Progenitor cell of endocrine pancreas (in vitro differentiated cells): Measurements from ENCODE around the gene PCK1. TPM values are rescaled to one million over a fixed set of nuclear protein-coding genes. Genes with fewer than 3 reads are reported as not detected.

Experiments
- DNase-seq: peaks from one replicate; pipeline ENCODE4 v3.0.0; 2021; ENCODE audit warnings: low spot score; ENCODE audit not compliant: unreplicated experiment
- H3K27ac Mint-ChIP-seq: 2 replicates; pipeline ENCODE4 v1.8.0; 2021; ENCODE audit warnings: mild to moderate bottlenecking, moderate library complexity, mixed read lengths
- H3K27me3 Mint-ChIP-seq: 2 replicates; pipeline ENCODE4 v1.8.0; 2021; ENCODE audit warnings: mixed read lengths
- H3K36me3 Mint-ChIP-seq: 2 replicates; pipeline ENCODE4 v1.8.0; 2022; ENCODE audit warnings: mixed read lengths; ENCODE audit not compliant: insufficient read depth
- H3K4me1 Mint-ChIP-seq: 2 replicates; pipeline ENCODE4 v1.8.0; 2021; ENCODE audit warnings: low read depth, mixed read lengths
- H3K4me3 Mint-ChIP-seq: 2 replicates; pipeline ENCODE4 v1.8.0; 2021; ENCODE audit warnings: low read depth, mild to moderate bottlenecking, moderate library complexity, mixed read lengths
- H3K9me3 Mint-ChIP-seq: 2 replicates; pipeline ENCODE4 v1.8.0; 2021; ENCODE audit warnings: low read depth, mixed read lengths
- total RNA-seq: library from RNA; stranded (reverse); gene quantifications from 2 replicates; pipeline ENCODE4 v1.2.1, GENCODE V29; 2021
- TF ChIP-seq, protein P1 (sequence below): fragments of 200-600 bp; sonication (generic); IDR thresholded peaks from one replicate; pipeline ENCODE4 v1.5.0; 2021; ENCODE audit warnings: antibody characterized with exemption, mild to moderate bottlenecking; ENCODE audit not compliant: unreplicated experiment

The PCK1 gene
- total RNA-seq, 1 donor from 2014 or later = not detected

DNA sequence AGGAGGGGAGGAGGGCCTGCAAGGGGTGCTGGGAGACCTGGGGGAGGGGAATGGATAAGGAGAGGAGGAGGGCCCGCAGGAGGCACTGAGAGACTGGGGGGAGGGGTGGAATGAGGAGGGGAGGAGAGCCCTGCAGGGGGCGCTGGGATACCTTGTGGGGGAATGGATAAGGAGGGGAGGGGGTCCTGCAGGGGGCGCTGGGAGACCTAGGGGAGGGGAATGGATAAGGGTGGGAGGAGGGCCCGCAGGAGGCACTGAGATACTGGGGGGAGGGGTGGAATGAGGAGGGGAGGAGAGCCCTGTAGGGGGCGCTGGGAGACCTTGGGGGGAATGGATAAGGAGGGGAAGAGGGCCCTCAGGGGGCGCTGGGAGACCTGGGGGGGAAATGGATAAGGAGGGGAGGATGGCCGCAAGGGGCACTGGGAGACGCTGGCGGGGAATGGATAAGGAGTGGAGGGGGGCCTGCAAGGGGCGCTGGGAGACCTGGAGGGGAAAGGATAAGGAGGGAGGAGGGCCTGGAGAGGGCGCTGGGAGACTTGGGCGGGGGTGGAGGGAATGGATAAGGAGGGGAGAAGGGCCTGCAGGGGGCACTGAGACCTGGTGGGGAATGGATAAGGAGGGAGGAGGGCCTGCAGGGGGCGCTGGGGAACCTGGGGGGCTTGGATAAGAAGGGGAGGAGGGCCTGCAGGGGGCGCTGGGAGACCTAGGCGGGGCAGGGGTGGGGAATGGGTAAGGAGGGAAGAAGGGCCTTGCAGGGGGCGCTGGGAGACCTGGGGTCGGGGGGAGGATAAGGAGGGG is 34.6 kb upstream of the PCK1 start:
- H3K4me3 Mint-ChIP-seq = no peak overlapping the region
- H3K9me3 Mint-ChIP-seq = no peaks in the 10 kb centered on the region
- DNase-seq = no peak
- peaks cover 6% of the 10 kb centered on the region for H3K4me1 Mint-ChIP-seq
- peaks cover 23% of the 10 kb centered on the region for H3K27me3 Mint-ChIP-seq
- TF ChIP-seq, protein P1, sequence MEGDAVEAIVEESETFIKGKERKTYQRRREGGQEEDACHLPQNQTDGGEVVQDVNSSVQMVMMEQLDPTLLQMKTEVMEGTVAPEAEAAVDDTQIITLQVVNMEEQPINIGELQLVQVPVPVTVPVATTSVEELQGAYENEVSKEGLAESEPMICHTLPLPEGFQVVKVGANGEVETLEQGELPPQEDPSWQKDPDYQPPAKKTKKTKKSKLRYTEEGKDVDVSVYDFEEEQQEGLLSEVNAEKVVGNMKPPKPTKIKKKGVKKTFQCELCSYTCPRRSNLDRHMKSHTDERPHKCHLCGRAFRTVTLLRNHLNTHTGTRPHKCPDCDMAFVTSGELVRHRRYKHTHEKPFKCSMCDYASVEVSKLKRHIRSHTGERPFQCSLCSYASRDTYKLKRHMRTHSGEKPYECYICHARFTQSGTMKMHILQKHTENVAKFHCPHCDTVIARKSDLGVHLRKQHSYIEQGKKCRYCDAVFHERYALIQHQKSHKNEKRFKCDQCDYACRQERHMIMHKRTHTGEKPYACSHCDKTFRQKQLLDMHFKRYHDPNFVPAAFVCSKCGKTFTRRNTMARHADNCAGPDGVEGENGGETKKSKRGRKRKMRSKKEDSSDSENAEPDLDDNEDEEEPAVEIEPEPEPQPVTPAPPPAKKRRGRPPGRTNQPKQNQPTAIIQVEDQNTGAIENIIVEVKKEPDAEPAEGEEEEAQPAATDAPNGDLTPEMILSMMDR = no peak
- H3K36me3 Mint-ChIP-seq = no peaks in the 10 kb centered on the region
- no peak overlapping the region for H3K27ac Mint-ChIP-seq

DNA sequence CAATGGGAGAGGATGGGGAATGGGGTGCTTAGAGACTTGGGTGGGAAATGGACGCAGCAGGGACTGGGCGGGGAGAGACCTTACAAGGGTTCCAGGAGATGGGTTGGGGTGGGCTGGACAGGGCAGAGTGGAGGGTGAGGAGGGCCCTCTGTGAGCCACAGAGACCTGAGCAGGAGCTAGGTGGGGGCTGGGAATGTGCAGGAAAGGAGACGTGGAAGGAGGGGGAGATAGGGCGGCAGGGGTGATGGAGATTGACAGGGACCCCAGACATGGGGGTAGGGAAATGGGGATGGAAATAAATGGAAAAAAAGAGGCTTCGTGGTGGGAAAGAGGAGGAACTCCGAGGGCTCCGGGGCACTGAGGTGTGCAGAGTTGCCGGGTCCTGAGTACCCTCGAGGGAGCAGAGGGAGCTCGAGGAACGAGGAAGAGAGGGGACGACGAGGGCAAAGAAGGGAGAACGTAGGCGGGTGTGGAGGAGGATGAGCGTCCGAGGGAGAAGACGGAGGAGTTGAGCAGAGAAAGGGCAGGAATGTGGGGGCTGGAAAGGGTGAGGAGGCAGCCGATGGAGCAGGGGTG is 33.9 kb upstream of the PCK1 start:
- H3K4me1 Mint-ChIP-seq = peaks cover 6% of the 10 kb centered on the region
- H3K9me3 Mint-ChIP-seq = no peaks in the 10 kb centered on the region
- H3K36me3 Mint-ChIP-seq = no peaks in the 10 kb centered on the region
- H3K27ac Mint-ChIP-seq = no peak overlapping the region
- peaks cover 24% of the 10 kb centered on the region for H3K27me3 Mint-ChIP-seq
- TF ChIP-seq, protein P1 = no peak
- H3K4me3 Mint-ChIP-seq = no peak overlapping the region
- DNase-seq = no peak

- H3K27ac Mint-ChIP-seq = no peak overlapping the region
- no peak for DNase-seq
- H3K9me3 Mint-ChIP-seq = peaks cover 1% of the 10 kb centered on the region
- H3K4me1 Mint-ChIP-seq = peaks cover 6% of the 10 kb centered on the region
- no peak overlapping the region for H3K4me3 Mint-ChIP-seq
- peaks cover 26% of the 10 kb centered on the region for H3K27me3 Mint-ChIP-seq
- TF ChIP-seq, protein P1 = no peak
- no peaks in the 10 kb centered on the region for H3K36me3 Mint-ChIP-seq
These were observed 33.2 kb upstream of the PCK1 start for GRCh38 chr20:57527728-57528127.

DNA sequence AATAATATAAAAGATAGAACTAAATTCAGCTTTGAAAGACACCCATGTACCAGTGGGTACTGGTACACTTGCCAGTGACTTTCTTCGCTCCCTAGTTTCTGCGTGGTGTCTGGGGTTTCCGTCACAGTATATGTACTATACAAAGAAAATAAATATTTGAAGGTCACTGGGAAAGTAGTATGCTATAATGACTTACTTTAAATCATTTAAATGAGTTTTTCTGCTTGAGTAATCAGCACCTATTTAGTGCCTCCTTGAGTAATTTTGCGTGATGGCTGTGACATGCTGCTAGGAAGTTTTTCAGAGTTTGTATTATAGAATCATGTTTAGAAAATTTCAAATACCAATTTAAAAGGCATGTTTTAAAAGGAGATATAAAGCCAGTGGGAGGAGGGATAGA is 32.8 kb upstream of the PCK1 start:
- TF ChIP-seq, protein P1 = no peak
- H3K27me3 Mint-ChIP-seq = peaks cover 29% of the 10 kb centered on the region
- peaks cover 4% of the 10 kb centered on the region for H3K9me3 Mint-ChIP-seq
- H3K36me3 Mint-ChIP-seq = no peaks in the 10 kb centered on the region
- DNase-seq = no peak
- H3K27ac Mint-ChIP-seq = no peak overlapping the region
- H3K4me1 Mint-ChIP-seq = peaks cover 6% of the 10 kb centered on the region
- H3K4me3 Mint-ChIP-seq = no peak overlapping the region

- Mint-ChIP-seq H3K27me3 (peaks cover 35% of the 10 kb centered on the region), H3K4me3 (no peak overlapping the region), H3K4me1 (peaks cover 6% of the 10 kb centered on the region), H3K36me3 (no peaks in the 10 kb centered on the region), H3K9me3 (peaks cover 7% of the 10 kb centered on the region), H3K27ac (no peak overlapping the region)
- no peak for DNase-seq
- TF ChIP-seq, protein P1 = no peak
These were observed 31.7 kb upstream of the PCK1 start for GRCh38 chr20:57529160-57529585.
